Cerebellar nuclear complex (tissue), 1 donor: ENCODE results near the gene EXD3.

ENCODE experiments used
- DNase-seq, 2 experiments: peaks; one replicate each; lab custom pipeline; 2025; lab: John Stamatoyannopoulos, UW

The EXD3 gene

DNA sequence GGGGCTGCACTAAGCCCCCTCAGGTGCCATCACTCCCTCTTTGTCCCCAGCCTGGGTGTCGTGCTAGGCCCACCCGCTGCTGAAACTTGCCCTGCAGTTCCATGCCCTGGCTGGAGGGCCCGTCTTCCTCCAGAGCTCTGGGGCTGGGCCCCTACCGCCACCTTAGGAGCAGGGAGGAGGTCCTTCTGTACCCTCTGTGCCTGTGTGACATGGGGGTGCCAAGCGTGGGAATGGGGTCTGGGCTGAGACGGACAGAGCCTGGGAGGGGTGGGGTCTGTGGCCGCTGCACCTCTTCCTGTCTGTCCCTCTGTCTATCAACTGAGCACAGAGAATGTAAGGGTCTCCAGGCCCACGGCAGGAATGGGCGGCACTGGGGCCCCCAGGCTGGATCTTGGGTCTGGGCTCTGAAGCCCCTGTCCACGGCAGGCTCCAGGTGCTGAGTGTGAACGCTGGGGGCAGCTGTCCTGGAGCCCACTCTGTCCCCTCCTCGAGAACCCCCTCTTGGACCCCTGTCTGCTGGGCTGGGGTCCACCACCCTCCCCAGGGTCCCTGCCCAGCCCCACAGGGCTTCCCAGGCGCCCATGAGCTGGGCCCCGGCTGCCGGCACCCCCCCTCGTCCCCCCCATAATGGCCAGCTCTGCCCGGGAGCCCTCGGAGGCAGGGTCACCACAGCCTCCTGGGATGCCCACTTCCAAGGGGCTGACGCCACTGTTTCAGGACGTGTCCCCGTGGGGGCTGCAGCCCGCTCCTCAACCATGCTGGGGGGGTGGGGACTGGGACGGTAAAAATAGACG, 105.0 kb downstream of the EXD3 start:
- DNase-seq: no peak

DNA sequence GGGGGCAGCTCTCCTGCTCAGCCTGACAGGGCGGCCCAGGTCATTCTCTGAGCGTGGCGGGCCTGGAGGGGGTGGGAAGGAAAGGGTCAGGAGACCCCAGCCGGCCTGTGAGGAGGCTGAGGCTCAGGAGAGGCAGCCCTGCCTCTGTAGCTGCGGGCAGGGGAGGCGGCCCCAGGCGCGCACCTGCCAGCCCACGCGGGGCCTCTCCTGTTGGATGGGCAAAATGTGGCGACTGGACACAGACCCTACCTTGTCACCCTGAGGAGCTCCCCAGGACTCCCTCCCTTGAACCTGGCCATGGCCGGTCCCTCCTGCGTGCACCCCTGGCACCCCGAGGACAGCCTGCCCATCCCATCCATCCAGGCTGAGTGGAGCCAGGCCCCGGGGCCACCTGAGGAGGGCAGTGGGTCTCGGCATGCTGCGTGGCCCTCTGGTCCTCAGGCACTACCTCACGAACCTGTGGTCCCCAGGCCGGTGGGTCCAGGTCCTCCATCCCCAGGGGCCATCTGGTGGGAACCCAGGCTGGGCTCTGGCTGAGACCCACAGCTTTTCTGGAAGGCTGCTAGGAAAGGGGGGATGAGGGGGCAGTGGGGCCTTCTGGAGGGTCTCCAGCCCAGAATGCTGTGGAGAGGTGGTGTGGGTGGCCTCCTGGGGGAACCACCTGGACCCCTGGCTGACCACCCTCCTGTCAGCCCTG, 105.8 kb downstream of the EXD3 start:
- DNase-seq: no peak

DNA sequence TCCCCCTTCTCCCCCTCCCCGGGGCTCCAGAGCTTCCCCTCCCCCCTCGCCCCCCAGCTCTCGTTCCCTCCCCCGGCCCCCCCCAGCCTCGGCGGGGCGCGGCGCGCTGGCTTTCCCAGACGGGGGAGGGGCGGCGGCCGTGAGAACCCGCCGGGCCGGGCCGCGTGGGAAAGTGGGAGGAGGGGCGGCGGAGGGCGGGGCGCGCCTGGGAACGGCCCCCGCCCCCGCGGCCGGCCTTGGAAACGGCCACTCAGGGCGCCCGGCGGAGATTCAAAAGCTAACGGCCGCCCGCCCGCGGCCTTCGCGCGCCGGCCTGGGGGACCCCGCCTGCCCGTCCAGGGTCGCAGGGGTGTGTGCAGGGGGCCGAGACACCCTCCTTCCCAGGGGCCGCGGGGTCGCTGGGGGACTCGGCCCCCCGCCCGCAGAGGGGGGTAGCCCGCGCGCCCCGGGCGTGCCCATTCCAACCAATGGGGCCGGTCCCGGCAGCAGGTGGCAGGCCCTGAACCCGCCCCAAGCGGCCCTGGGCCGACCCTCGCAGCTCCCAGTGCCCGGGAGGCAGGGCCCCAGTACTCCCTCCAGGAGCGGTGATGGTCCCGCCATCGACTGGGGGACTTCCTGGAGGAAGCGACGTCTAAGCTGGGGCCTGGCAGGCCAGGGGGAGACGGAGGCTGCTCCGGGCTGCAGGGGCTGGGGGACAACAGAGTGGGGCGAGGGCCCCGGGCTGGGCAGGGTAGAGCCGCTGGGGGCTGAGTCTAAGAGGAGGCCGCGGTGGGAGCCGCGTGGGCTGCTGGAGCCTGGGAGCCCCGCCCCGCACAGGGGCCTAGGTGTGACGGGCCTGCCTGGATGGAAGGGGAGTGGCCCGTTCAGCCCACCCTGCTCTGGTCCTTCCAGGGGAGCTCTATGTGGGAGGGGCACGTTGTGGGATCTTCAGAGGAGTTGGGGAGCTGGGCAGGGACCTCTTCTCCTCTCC, 106.7 kb downstream of the EXD3 start:
- no peak for DNase-seq

DNA sequence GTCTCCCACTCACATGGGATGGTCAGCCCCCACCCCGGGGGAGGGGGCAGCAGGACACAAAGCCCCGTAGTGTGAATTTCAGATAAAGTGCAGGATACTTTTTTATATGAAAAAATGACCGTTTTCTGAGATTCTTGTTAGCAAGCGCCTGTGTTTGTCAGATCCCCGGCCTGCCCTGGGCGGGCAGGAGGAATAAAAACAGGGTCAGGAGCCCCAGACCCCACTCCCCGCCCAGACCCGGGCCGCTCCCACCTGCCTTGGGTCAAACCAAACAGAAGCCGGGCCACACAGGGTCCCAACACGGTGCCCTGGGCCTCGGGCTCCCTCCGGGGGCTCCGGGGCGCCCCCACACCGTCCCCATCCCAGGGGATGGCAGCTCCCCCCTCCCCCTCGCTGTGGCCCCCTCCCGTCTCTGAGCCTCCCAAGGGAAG, 107.4 kb downstream of the EXD3 start:
- no peak for DNase-seq

DNA sequence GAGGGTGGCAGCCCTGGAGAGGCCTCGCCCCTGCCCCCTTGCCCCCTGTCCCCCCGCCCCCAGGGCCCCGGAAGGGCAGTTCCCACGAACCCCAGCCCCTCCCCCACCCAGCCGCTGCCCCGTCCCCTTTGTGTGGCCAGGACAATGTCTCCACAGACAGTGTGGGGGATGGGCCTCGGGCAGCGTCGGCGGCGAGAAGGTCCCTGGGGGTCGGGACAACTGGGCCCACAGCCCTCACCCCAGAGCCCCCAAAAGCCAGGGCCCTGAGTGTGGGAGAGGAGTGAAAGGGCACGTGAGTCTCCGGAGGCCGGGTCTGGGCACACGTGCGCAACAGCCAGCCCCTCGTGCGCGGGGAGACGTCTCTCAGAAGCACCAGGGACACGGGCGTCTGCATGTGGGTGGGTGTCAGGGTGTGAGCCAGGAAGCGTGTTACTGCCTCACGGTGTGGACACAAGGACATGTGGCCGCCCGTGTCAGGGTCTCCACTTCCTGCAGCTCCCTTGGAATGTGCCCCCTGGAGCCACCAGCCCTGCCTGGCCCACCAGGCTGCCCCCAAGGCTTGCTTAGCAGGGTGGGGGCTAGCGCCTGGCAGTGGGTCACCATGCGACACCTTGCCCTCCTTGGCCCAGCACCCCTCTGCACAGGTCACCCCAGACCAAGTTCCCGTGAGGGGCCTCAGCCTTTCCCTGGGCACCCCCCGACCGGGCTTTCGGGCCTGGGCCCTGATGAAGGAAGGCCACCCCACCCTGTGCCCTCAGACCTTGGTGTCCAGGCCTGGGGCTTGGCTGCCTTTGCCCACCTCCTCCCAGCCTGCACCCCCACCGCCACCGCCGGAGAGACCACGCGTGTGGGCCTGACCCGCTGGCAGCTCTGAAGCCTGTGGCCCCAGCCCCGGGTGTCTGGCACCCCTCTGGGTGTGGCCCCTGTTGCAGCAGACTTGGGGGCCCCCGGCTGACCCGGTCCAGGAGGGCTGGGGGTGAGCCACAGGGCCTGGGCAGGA, 108.1 kb downstream of the EXD3 start:
- DNase-seq: no peak

DNA sequence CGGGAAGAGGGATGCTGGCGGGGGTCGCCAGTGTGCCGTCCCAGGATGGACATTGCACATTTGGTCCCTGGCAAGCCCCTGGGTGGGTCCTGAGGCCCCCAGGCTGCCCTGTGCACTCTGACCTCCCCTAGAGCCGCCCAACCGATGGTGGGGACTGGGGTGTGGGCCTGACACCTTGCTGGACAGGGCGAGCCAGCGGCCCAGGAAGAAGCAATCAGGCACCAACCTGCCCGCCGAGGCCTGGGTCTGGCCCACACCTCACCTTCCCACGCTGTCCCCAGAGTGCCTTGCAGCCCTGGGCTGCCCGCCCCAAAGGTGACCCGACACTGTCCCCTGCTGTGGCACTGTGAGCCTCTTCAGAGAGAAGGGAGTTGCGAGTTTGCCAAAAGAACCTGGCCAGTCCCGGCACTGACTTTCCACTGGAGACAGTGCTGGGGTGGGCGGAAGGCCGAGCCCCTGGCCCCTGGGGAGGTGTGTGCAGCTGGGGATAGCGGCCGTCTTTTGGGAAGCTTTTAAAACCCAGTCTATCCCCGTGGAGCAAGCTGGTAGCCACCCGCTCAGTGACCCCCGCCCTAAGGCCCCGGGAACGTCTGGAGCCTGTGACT, 108.9 kb downstream of the EXD3 start:
- DNase-seq: no peak

DNA sequence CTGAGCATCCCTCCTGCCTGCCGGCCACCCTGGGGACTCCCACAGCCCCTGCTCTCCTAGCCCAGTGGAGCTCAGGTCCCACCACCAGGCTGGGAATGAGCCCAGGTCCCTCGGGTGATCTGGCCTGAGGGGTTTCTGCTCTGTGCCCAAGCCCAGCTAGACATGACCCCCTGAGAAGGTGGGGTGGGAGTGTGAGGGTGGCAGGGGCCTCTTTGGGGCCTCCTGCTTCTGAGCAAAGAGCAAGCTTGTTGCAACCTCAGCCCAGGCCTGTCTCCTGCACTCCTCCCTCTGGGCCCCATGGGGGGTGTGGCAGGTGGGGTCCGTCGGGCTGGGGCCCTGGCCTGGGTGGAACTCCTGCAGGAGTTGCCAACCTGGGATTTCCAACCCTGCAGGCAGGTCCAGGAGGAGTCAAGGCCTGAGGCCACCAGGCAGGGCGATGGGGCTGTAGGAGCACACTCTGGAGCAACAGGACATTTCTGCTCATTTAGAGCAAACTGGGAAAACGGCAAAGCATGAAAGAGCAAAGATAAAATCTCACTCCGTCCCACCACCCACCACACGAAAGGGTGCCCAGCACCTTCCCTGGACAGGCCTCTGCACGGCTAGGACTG, 109.5 kb downstream of the EXD3 start:
- DNase-seq: no peak

DNA sequence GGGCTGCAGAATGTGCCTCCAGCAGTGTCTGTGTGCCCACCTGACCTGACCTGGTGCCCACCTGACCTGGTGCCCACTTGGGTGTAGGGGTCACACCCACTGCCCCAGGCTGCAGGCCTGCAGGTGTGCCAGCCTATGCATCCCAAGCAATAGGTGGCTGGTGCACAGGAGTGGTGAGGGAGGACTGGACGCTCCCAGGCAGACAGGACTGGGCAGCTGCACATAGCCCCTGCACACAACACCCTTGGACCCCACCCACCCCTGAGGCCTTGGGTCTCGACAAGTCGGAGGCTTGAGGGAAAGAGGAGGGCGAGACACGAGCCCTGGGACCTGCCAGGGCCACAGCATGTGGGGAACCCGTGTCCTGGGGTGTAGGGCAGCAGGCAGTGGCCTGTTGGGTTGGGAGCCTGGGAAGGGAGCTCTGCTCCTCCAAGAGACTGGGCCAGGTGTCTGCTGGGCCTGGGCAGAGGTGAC, 110.1 kb downstream of the EXD3 start:
- no peak for DNase-seq

DNA sequence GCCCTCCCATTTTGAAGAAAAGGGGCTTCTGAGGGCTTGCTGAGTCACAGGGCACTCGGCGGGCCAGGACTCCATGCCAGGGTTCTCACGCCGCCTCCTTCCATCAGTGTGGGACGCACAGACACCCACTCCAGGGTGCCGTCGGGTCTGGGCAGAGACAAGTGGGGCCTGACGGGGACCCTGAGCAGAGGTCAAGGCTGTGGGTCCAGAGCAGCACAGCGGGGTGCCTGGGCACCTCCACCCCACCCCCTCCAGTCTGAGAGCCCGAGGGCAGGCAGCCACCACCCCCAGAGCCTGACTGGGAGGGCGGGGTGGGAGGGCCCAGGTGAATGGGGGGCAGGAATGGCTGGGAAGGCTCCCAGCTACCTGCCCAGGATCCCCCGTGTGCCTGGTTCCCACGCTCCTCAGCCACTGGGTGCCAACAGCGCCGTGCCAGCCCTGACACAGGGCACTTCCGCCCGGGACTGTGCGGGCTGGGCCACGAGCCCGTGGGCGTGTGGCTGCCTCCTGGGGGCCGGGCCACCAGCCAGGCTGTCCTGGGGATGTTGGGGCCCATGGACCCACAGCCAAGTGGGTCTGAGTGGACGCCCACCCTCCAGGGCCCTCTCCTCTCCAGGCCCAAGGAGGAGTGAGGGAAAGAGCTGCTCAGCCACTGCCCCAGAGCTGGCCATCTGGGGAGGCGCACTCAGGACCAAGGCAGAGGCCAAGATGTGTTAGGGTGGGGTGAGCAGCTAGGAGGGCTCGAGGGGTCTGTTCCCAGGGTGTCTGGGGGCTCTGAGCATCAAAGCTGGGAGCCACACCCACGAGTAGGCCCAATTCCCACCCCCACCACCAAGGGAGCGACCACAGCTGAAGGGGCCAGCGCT, 110.7 kb downstream of the EXD3 start:
- no peak for DNase-seq

DNA sequence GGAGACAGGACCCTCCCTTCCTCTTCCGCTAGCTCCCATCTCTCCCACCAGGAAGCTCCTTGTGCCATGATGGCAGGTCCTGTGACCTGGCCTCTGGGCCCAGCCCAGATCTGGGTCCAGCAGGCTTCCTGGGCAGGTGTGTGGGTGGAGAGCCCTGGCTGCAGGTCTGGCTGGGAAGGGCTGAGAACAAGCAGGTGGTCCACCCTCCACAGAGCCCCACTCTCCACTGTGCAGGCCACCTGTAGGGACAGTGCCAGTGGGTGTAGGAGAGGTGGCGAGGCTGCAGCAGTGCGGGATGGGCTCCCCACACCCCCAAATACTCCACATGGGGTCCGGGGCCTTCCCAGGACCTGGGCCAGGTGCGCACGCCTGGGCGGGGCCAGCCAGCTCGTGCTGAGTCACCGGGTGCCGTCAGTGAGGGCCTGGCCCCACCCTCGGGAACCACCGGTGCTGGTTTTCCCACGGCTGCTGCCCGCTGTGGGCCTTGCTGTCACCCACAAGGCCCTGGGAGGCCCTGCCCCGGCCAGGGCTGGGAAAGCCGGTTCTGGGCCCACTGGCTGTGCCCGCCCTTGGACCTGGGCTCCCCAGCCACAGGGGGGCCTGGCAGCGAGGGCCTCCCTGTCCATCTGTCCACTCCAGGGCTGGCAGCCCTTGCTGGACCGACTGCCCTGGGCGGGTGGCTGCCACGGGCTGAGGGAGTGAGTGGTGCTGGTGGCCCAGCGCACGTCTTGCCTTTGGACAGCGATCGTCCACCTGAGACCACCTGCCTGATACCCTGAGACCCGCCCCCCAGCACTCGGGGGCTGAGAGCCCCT, 111.6 kb downstream of the EXD3 start:
- DNase-seq: no peak

DNA sequence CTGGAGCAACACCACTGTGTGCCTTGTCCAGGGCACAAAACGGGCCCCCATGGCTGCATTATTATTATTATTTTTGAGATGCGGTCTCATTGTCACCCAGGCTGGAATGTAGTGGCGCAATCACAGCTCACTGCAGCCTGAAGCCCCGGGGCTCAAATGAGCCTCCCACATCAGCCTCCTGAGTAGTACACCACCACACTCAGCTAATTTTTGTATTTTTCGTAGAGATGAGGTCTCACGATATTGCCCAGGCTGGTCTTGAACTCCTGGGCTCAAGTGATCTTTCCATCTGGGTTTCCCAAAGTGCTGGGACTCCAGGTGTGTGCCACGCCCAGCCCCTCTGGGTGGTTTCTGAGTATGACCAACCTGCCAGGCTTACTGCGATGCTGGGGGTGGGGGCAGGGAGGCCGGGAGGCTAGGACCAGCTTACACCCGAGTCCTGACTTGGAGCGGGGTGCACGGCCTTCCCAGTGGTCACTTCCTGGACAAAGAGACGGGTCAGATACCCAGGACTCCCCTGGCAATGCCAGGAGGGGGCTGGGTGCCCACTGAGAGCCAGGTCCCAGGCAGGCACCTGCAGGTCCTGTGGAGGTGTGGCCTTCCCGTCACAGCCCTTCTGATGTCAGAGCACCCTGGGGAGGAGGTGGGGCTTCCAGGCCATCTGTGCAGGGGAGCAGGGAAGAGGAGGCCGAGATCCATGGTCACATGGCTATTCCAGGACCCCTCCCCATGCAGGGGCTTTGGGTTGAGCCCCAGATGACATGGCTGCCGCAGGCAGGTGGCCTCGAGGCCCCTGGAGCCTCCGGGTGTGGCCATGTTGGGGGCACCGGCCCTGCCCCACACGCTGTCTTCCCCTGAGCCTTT, 112.5 kb downstream of the EXD3 start:
- DNase-seq: no peak

DNA sequence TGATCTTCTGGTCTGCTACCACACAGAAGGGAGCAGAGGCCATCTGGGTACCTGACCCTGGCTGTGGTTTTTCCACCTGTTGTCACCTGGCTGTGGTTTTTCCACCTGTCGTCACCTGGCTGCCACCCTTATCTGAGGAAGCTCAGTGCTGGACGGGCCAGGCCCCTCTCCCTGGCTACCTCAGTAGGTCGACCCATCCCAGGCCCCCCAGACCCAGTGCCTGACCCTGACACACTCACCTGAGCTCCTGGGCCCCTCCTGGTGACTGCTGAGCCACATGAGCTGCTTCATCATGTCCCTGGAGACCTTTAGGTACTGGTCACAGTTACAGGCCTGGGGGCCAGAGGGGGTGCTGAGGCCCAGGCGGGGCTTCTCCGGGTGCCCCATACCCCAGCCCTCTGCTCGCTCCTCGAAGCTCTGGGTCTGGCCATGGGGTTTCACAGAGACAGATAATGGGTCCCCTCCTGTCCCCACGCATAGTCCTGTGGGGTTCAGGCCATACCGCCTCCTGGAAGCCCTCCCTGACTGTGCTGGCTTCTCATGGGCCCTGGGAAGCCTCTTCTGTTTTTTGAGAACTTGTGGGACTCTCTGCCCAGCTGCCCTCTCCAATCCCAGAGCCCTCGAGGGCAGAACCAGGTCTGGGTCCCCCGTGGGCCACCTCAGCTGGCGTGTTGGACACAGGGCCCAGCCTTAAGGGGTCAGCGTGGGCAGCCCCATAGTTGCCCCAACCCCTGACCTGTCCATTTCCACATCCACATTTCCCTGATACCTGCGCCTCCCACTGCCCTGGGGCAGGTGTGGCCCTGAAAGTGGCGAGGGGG, 113.4 kb downstream of the EXD3 start:
- DNase-seq: no peak

DNA sequence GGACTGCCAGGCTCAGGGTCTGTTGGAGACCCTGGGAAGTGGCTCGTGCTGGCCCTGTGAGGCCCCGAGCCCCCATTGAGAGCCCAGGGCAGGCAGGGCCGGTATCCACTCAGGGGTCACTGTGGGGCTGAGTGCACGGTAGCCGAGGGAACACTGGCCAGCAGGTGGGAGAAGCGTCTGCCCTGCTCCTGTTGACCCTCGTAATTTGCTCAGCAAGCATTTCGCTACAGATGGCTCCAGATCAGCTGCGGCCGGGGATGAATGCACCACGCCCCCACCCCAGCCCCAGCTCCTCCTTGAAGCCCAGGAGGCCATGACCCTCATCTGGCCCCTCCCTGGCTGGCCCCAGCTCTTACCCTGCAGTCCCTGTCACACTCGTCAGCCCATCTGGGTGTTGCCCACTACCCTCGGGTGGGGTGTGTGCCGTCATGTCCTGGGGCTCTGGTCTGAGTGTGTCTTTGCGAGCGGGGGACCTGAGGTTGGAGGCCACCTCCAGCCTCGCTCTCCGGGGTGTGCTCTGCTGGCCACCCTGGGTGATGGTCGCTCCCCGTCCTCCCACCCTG, 114.8 kb downstream of the EXD3 start:
- no peak for DNase-seq

DNA sequence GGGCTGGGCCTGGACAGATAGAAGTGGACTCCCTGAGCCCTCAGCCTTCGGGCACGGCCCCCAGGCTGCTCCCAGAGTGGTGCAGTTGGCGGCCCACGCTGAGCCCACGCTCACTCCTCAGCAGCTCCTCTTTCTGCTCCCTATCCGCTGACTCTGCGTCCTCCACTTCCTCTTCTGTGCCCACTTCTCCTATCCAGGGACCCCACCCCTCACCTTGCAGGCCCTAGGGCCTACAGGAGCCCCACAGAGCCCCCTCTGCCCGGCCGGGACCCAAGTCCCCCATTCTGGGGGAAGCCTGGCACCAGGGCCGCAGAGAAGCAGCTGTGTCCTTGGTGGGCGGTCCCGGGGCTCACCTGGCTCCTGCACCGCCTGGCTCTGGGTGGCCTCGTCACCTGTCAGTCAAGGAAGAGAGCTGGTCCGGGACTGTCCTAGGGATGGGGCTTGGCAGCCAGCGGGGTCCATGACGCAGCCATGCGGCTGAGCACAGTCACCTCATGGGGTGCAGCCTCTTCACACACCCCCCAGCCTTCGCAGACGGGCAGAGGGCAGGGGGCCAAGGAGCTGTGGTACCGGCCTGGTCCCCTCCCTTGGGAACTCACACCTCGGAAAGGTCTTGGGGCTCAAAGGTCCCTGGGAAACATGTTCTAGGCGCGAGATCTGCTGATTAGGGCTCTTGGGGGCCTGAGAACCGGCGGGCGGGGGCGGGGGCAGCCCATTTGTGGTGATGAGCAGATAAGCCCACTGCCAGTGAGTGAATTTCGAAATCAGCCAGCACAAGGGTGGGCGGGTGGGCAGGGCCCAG, 115.5 kb downstream of the EXD3 start:
- no peak for DNase-seq

DNA sequence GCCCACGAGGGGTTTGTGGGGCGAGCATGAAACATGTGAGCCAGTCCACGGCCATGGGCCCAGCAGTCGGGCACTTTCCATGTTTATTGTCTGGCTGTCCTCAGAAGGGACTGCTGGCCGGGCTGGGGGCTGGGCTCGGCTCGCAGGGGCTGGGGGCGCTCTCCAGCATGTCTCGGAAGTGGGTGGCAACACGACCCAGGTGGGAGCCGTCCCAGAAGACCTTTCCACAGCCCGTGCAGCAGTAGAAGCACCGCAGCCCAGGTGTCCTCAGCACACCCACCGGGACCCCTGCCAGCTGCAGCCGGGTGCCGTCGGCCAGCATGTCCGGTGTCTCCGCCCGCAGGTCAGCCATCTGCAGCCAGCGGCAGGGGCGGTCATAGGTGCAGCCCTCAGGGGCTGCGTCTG, 116.1 kb downstream of the EXD3 start:
- DNase-seq: no peak
